GM12873 (cell line): ENCODE results near the gene ST7.

Experiments
- TF ChIP-seq, protein P1 (sequence below): IDR thresholded peaks from 2 replicates; pipeline ENCODE4 v1.5.1; 2012; ENCODE audit warnings: low read depth, mild to moderate bottlenecking, moderate library complexity, low read length, control low read depth; ENCODE audit not compliant: insufficient read depth; ENCODE audit errors: missing control alignments

Gene ST7

DNA sequence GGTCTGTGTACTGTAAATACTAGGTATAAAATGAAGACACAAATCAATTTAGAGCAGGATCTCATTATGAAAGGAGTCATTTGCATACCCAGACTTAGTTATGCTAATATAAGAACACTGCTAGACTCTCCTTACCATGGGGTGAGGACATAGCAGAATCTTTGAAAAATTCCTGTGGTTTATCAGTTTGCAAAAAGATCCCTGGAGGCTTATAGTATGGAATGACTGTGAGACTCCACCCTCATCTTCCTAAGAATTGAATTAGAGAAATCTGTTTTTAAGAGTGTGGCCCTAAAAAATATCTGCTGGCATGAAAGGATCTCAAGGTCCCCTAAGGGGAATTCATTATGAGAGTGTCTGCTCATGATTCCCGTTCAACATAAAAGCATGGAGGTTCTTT lies 306.3 kb downstream of the ST7 start:
- TF ChIP-seq, protein P1, sequence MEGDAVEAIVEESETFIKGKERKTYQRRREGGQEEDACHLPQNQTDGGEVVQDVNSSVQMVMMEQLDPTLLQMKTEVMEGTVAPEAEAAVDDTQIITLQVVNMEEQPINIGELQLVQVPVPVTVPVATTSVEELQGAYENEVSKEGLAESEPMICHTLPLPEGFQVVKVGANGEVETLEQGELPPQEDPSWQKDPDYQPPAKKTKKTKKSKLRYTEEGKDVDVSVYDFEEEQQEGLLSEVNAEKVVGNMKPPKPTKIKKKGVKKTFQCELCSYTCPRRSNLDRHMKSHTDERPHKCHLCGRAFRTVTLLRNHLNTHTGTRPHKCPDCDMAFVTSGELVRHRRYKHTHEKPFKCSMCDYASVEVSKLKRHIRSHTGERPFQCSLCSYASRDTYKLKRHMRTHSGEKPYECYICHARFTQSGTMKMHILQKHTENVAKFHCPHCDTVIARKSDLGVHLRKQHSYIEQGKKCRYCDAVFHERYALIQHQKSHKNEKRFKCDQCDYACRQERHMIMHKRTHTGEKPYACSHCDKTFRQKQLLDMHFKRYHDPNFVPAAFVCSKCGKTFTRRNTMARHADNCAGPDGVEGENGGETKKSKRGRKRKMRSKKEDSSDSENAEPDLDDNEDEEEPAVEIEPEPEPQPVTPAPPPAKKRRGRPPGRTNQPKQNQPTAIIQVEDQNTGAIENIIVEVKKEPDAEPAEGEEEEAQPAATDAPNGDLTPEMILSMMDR = no peak

DNA sequence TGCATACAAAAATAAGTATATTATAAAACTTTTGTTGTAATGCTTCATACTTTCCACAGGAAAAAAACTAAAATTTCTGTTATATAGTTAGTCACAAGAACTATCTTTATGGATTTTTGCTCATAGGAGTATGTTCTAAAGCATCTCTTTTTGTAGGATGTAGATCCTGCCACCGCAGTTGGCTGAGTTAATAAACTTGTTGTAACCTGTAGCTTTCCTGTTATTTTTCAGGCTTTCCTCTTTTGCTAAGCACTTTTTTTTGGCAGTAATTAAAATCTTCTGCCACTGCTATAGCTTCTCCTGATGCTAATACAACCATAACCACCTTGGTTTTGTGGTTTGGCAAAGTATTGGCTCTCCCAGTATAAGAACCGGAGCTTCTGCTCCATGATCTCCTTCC lies 309.2 kb downstream of the ST7 start:
- TF ChIP-seq, protein P1 = no peak

DNA sequence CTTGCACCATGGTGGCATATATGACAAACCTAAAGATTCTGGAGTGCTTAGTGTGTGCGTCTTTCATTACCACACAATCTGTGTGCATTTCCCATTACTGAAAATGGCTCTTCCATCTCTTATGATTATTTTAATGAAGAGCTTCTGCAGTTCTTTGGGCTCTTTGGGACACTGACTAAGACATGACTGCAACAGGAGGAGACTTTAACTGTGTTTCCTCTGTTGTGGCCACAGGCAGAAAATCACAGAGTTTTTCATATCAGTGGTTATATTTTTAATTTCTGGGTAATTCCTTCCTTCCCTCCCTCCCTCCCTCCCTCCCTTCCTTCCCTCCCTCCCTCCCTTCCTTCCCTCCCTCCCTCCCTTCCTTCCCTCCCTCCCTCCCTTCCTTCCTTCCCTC lies 311.4 kb downstream of the ST7 start:
- TF ChIP-seq, protein P1 = no peak

DNA sequence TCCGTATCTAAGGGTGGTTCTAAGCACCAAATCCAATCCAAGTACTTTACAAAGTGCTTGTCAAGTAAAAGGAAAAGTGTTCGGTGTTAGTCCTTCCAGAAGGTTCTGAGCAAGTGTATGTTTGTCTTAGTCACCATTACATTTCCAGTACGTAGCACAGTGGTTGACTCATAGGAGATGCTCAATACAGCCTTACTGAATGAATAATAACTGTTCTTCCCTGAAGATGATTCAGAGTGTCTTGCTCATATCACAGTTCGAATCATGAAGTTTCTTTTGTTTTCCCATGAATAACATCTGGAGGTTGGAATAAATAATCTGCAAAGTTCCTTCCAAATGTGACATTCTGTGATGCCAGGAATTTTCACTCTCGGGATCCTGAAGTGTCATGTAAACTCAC lies 316.1 kb downstream of the ST7 start:
- TF ChIP-seq, protein P1 = no peak

DNA sequence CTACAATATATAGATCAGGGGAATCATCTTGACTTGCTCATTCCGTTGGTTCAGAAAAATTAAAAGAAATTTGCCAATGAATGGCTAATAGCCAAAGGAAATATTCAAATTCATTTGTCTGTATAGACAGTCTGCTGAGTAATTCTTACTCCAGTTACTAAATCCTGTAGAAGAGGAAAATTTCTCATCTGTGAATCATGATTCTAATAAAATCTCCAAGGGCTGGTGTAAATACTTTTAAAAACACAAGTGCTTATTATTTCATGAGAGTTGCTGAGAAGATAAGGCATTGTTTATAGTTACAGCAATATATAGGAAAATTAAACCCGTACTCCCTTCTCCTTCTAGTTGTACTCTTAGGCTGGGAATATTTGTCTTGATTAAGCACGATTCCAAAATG lies 316.6 kb downstream of the ST7 start:
- TF ChIP-seq, protein P1 = no peak

DNA sequence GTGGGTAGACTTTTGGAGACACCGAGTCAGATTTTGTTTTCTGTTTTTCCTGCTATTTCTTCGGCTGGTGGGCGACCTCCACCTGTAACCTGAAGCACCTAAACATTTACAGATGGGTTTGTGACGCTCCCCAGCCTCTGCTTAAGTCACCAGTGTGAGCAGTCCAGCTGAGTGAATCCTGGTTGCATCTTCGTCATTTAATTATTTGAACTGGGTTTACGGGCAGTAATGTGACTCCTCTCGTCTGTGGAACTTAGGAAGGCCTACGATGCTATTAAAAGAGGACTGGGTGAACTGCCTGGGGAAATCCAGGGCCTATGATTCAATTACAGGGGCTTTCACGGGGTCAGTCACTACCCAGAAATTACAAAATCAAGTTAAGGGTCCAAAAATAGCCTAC lies 317.1 kb downstream of the ST7 start:
- TF ChIP-seq, protein P1 = no peak

DNA sequence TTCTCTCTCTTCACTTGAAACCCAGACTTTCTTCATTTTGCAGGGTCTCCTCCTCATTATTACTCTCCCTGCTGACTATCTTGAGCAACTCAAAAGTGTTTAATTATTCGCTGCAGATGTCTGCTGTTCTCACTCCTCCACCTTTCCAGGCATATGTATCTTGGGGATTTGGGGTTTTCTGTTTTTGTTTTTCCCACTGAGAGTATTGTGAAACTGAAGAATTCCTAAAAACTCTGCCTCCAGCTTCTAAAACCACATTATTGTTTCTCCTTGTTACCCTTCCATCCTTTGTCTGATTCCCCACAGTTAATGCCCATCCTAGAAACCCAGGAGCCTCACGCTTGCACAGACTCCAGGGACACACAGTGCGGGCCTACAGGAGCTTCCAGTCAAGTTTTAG lies 318.3 kb downstream of the ST7 start:
- TF ChIP-seq, protein P1 = no peak
